Stomach (tissue), 4 donors: ENCODE results near the gene NXPH2.

Experiments
- CTCF ChIP-seq, 7 experiments: fragments of 450-650 bp in 4 of 7; fragments of 200-600 bp in 3 of 7; sonication (generic) in 3 of 7; IDR thresholded peaks; one replicate each; pipeline ENCODE4 v1.5.1; 2016 to 2019; ENCODE audit warnings: antibody characterized with exemption in 7 of 7, control low read depth in 2 of 7, mild to moderate bottlenecking in 1 of 7
- POLR2A ChIP-seq, 4 donors: fragments of 450-650 bp; IDR thresholded peaks; one replicate each; pipeline ENCODE4 v1.6.1; 2016; ENCODE audit warnings: antibody characterized with exemption in 4 of 4, control low read depth in 2 of 4, mild to moderate bottlenecking in 1 of 4, moderate library complexity in 1 of 4

- no peak for TF ChIP-seq CTCF (IDR thresholded peaks at IDR 0.05)
- TF ChIP-seq POLR2A (IDR thresholded peaks at IDR 0.05), result no peak
These were observed 56.8 kb downstream of the NXPH2 start for GRCh38 chr2:138723196-138723987.
